Activated B cell treated with CpG ODN at 0.5 μM for 24 hours (primary cell): Measurements from ENCODE around the gene ENTREP1. TPM values are rescaled to one million over a fixed set of nuclear protein-coding genes. Genes with fewer than 3 reads are reported as not detected.

Experiments
- ATAC-seq: fragments of 200-7000 bp; cut with Tn5 transposase; one replicate; pipeline ENCODE4 v1.10.0; 2021; ENCODE audit warnings: low read depth, mild to moderate bottlenecking, moderate library complexity
- CTCF ChIA-PET: fragments of 350-600 bp; sonication (Branson Sonifier 250); formaldehyde crosslinking; loops from one replicate; lab custom pipeline; 2021; ENCODE audit warnings: antibody characterized with exemption; lab: Charles Lee
- POLR2A ChIA-PET: fragments of 350-600 bp; sonication (Branson Sonifier 250); formaldehyde crosslinking; loops from one replicate; lab custom pipeline; 2021; ENCODE audit warnings: antibody characterized with exemption; lab: Charles Lee
- DNase-seq: peaks from one replicate; pipeline ENCODE4 v3.0.0; 2022
- H3K27ac Mint-ChIP-seq: one replicate; pipeline ENCODE4 v1.8.0; 2020; ENCODE audit warnings: mixed read lengths
- H3K27me3 Mint-ChIP-seq: one replicate; pipeline ENCODE4 v1.8.0; 2021; ENCODE audit warnings: mixed read lengths
- H3K36me3 Mint-ChIP-seq: one replicate; pipeline ENCODE4 v1.8.0; 2021; ENCODE audit warnings: low read depth, mixed read lengths
- H3K4me1 Mint-ChIP-seq: one replicate; pipeline ENCODE4 v1.8.0; 2021; ENCODE audit warnings: mixed read lengths
- H3K4me3 Mint-ChIP-seq: one replicate; pipeline ENCODE4 v1.8.0; 2020; ENCODE audit warnings: mild to moderate bottlenecking, mixed read lengths
- H3K9me3 Mint-ChIP-seq: one replicate; pipeline ENCODE4 v1.8.0; 2020; ENCODE audit warnings: mixed read lengths
- intact Hi-C: fragments of 100-400 bp; cut with micrococcal nuclease; formaldehyde crosslinking; loops from one replicate; pipeline ENCODE4 v1.15.1; 2024
- total RNA-seq: library from RNA; stranded (reverse); gene quantifications from 2 replicates; pipeline ENCODE4 v1.2.3, GENCODE V29; 2022
- TF ChIP-seq, protein P1 (sequence below): fragments of 200-600 bp; IDR thresholded peaks from one replicate; pipeline ENCODE4 v1.8.0; 2022; ENCODE audit warnings: antibody characterized with exemption, mild to moderate bottlenecking

ENTREP1 gene
- total RNA-seq, 1 donor from 2014 or later, result not detected

GRCh38 chr9:69330580-69330979, 5.6 kb downstream of the ENTREP1 start:
- ATAC-seq (no peak), DNase-seq (no peak)
- peaks cover 29% of the 10 kb centered on the region for H3K27me3 Mint-ChIP-seq
- H3K4me1 Mint-ChIP-seq, result peaks cover 4% of the 10 kb centered on the region
- no peaks in the 10 kb centered on the region for H3K36me3 Mint-ChIP-seq
- no peak overlapping the region for H3K27ac Mint-ChIP-seq
- no peaks in the 10 kb centered on the region for H3K9me3 Mint-ChIP-seq
- TF ChIP-seq, protein P1, sequence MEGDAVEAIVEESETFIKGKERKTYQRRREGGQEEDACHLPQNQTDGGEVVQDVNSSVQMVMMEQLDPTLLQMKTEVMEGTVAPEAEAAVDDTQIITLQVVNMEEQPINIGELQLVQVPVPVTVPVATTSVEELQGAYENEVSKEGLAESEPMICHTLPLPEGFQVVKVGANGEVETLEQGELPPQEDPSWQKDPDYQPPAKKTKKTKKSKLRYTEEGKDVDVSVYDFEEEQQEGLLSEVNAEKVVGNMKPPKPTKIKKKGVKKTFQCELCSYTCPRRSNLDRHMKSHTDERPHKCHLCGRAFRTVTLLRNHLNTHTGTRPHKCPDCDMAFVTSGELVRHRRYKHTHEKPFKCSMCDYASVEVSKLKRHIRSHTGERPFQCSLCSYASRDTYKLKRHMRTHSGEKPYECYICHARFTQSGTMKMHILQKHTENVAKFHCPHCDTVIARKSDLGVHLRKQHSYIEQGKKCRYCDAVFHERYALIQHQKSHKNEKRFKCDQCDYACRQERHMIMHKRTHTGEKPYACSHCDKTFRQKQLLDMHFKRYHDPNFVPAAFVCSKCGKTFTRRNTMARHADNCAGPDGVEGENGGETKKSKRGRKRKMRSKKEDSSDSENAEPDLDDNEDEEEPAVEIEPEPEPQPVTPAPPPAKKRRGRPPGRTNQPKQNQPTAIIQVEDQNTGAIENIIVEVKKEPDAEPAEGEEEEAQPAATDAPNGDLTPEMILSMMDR, result no peak
- ChIA-PET POLR2A (no interaction called here), CTCF (no interaction called here)
- intact Hi-C loops, result no loop called here
- no peak overlapping the region for H3K4me3 Mint-ChIP-seq

DNA sequence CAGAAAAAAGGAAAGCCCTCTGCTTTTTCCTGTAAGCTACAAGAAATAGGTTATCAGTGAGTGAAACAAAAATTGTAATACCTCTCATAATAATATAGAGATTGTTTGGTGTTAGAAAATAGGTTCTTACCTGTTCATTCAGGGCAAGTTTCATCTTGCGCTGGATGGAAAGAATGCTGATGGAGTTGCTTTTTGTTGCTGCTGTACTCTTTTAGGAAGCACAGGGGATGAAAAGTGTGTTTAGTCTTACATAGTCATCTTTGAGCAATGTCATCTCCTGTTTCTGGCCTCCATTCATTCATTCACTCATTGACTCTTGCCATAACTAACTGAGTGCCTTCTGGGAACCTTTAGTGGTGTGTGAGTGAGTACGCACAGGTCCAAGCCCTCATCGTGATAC, 6.4 kb downstream of the ENTREP1 start:
- H3K4me3 Mint-ChIP-seq, result no peak overlapping the region
- no peak overlapping the region for H3K27ac Mint-ChIP-seq
- CTCF ChIA-PET, result no interaction called here
- H3K9me3 Mint-ChIP-seq, result no peaks in the 10 kb centered on the region
- no peaks in the 10 kb centered on the region for H3K4me1 Mint-ChIP-seq
- TF ChIP-seq, protein P1, result no peak
- intact Hi-C loops, result no loop called here
- peaks cover 21% of the 10 kb centered on the region for H3K27me3 Mint-ChIP-seq
- H3K36me3 Mint-ChIP-seq, result no peaks in the 10 kb centered on the region
- ATAC-seq (no peak), DNase-seq (no peak)
- POLR2A ChIA-PET, result no interaction called here

DNA sequence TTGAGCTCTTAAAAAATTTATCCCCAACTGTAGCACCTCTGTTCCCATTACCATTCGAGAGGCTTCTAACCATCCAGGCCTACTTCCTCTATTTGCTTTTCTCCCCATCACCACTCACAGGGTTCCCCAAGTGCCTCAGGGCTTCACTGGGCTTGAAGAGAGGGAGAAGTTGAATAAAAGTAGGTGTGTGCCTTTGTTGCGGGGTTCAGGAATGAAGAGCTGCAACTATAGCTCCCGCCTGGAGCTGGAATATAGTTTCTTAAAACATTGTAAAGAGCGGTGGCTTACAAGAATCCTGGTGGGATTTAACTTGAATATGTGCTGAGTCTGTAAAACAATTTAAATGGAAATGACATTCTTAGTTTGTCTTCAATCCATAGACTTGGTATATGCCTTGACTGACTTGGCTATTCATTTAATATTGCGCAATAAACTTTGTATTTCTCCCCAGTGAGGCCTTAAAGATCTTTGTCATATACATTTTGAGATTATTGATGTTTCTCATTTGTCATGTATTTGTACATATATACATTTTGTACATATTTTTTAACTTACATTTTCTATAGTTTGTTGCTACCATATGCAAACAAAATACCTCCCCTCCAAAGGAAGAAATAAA, 7.2 kb downstream of the ENTREP1 start:
- DNase-seq (no peak), ATAC-seq (no peak)
- Mint-ChIP-seq H3K27me3 (peaks cover 17% of the 10 kb centered on the region), H3K36me3 (no peaks in the 10 kb centered on the region), H3K9me3 (no peaks in the 10 kb centered on the region), H3K27ac (no peak overlapping the region), H3K4me3 (no peak overlapping the region), H3K4me1 (no peaks in the 10 kb centered on the region)
- POLR2A ChIA-PET, result no interaction called here
- CTCF ChIA-PET, result no interaction called here
- TF ChIP-seq, protein P1, result no peak
- intact Hi-C loops, result no loop called here

DNA sequence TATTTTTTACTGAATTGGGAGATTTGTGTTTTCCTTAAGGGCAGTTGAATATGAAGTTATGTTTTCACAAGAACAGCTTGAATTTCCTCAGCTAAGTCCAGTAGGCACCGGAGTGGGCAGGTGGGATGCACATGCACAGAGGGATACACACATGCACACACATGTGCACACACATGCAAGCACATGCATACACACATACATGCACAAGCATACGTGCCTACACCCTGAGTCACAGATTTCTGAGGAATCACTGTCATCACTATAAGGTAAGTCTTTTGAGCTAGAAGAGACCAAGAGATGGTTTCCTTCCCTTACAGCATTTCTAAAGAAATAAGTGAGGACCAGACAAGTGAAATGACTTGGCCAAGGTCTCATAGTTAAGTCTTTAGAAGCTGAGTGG, 8.7 kb downstream of the ENTREP1 start:
- intact Hi-C loops, result no loop called here
- ATAC-seq, result no peak
- Mint-ChIP-seq H3K4me1 (no peaks in the 10 kb centered on the region), H3K27ac (no peak overlapping the region), H3K4me3 (no peak overlapping the region), H3K36me3 (no peaks in the 10 kb centered on the region), H3K27me3 (peaks cover 12% of the 10 kb centered on the region), H3K9me3 (no peaks in the 10 kb centered on the region)
- DNase-seq, result no peak
- CTCF ChIA-PET, result no interaction called here
- POLR2A ChIA-PET, result no interaction called here
- TF ChIP-seq, protein P1, result no peak

DNA sequence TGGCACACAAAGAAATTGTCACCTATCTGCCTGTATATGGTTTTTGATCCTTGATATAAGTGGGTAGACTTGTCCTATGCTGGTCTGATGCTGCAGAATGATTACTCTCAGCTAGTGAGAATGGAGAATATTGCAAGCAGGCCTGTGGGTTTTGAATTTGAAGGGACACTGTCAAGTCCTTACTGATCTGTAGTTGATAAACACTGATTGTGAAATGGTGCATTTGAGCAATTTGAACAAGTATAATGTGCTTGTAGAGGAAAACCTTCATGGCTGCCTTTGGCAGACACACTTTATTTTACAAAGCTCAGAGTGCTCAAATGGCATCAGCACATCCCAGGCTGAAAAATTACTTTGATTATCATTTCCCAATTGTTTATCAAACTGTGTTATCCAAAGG, 9.3 kb downstream of the ENTREP1 start:
- Mint-ChIP-seq H3K27me3 (peaks cover 10% of the 10 kb centered on the region), H3K36me3 (no peaks in the 10 kb centered on the region), H3K9me3 (no peaks in the 10 kb centered on the region), H3K4me1 (no peaks in the 10 kb centered on the region), H3K4me3 (no peak overlapping the region), H3K27ac (no peak overlapping the region)
- ChIA-PET POLR2A (no interaction called here), CTCF (no interaction called here)
- ATAC-seq, result no peak
- TF ChIP-seq, protein P1, result no peak
- intact Hi-C loops, result no loop called here
- DNase-seq, result no peak
